CD4-positive, alpha-beta T cell treated with Interleukin-10 for 1 hour (primary cell): Measurements from ENCODE around the gene HPD.
A peak's percentile ranks its signal among the peaks of the same experiment; 100 is the strongest.
"Not testable (repeated sequence)": the region's sequence is repeated elsewhere in the genome, so short reads cannot be mapped to it uniquely, and the experiment has no call there.

Source experiments
- DNase-seq: peaks from one replicate; pipeline ENCODE4 v3.0.0-alpha.2; 2020

HPD gene

GRCh38 chr12:121858662-121859572, at the start of gene HPD:
TSS of gene HPD (minus strand) at chr12:121858859. CDS start at chr12:121858823, 36 bp downstream.
- no peak for DNase-seq

- DNase-seq = no peak
Observed at GRCh38 chr12:121905746-121906145, 47.1 kb upstream of the HPD start.

GRCh38 chr12:121903202-121903601, 44.5 kb upstream of the HPD start:
- no peak for DNase-seq

DNA sequence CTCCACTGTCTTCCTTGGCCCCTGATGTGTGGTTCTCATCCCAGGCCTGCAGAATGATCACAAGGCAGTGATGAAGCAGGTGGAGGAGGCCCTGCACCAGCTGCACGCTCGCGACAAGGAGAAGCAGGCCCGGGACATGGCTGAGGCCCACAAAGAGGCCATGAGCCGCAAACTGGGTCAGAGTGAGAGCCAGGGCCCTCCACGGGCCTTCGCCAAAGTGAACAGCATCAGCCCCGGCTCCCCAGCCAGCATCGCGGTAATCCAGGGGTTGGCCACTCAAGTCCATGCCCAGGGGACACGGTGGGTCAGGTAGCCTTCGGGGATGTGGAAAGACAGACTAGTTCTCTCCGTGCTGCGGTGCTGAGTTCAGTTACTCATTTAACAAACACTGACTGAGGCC, 40.9 kb upstream of the HPD start:
- DNase-seq = no peak

GRCh38 chr12:121898287-121898686, 39.6 kb upstream of the HPD start:
- DNase-seq = no peak

DNA sequence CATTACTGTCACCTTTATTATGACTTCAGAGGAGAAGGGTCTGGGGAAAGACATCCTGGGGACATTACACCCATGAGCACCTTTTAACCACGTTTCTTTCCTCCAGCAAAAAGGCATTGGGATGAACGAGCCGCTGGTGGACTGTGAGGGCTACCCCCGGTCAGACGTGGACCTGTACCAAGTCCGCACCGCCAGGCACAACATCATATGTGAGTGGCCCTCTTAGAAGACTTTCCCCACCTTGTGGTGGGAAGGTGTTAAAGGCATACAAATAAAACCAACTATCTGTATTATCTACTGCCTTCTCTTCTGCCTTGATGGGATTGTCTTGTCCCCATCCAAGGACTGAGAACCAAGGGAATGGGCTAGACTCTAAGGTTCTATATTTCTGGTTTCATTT, 36.0 kb upstream of the HPD start:
- no peak for DNase-seq

- DNase-seq = no peak
Observed at GRCh38 chr12:121893961-121894460, 35.4 kb upstream of the HPD start.

DNA sequence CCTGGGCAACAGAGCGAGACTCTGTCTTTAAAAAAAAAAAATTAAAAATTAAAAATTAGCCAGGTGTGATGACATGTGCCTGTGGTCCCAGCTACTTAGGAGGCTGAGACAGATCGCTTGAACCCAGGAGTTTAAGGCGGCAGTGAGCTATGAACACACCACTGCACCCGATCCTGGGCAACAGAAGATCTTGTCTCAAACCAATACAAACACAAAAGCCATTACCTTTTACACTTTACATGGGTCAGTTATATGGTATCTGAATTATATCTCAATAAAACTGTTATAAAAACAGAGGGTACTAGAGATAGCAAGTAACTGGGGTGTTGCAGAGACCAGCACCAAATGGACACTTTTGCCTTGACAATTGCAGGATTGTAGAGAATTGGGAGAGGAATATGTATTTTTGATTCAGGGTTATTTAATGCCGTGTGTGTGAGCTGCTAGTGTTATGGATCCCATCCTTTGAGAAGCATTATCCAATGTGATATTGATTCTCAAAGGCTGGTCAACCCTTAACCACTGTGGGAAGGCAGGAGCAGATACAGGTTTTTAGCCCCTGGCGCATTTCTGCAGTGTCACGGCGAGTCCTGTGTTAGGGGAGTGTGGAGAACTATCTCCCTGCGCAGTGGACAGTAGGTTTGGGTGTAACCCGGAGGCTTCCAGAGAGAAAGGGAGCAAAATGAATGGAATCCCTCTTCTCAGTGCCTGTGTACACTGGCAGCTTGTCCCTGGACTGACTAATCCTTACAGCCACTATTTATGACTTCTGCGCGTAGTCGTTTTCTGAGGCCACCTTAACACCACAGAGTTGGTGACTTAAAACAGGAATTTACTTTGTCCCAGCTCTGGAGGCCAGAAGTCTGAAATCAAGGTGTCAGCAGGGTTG, 34.3 kb upstream of the HPD start:
- DNase-seq = no peak

DNA sequence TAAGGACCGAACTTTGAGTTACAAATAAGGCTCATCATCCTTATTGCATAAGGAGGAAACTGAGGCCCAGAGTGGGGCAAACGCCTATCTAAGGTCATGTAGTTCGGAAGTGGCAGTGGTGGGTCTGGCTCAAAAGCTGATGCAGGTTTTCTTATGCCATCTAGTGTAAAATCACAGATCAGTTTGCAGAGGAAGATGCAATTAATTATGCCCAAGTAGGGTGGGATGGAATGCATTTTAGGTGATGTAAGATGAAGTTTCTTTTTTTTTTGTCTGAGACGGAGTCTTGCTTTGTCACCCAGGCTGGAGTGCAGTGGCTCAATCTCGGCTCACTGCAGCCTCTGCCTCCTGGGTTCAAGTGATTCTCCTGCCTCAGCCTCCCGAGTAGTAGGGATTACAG, 31.0 kb upstream of the HPD start:
- not testable (repeated sequence) for DNase-seq

GRCh38 chr12:121889274-121889624, 30.6 kb upstream of the HPD start:
- no peak for DNase-seq

GRCh38 chr12:121888478-121889273, 30.0 kb upstream of the HPD start, which contains the start of gene PSMD9:
TSS of gene PSMD9 (plus strand) at chr12:121888790. CDS start at chr12:121888857, 67 bp downstream.
- peak; percentile 98 for DNase-seq

- no peak for DNase-seq
Observed at GRCh38 chr12:121888083-121888477, 29.4 kb upstream of the HPD start.

DNA sequence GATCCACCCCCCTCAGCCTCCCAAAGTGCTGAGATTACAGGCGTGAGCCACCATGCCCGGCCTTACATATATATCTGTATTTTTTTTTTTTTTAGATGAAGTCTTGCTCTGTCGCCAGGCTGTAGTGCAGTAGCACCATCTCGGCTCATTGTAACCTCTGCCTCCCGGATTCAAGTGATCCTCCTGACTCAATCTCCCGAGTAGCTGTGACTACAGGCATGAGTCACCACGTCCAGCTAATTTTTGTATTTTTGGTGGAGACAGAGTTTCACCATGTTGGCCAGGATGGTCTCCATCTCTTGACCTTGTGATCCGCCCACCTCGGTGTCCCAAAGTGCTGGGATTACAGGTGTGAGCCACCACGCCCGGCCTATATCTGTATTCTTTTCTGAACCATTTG, 26.5 kb upstream of the HPD start:
- not testable (repeated sequence) for DNase-seq

DNA sequence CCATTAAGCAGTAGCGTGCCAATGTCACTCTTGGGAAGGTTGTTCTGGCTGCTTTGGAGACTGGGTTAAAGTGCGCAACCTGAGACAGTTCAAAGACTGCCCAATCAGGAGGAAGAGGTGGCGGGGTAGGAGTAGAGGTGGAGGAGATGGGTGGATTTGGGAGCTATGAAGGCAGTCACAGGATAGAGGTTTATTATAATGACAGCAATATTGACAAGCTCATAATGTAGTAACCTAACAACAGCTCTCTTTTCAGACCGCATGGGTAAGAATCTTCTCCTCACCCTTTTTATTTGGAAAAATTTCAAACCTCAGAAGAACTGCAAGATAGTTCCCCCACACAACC, 24.6 kb upstream of the HPD start:
- DNase-seq = no peak

- DNase-seq = not testable (repeated sequence)
Observed at GRCh38 chr12:121876080-121876447, 17.4 kb upstream of the HPD start.

GRCh38 chr12:121875582-121875981, 16.9 kb upstream of the HPD start:
- no peak for DNase-seq

DNA sequence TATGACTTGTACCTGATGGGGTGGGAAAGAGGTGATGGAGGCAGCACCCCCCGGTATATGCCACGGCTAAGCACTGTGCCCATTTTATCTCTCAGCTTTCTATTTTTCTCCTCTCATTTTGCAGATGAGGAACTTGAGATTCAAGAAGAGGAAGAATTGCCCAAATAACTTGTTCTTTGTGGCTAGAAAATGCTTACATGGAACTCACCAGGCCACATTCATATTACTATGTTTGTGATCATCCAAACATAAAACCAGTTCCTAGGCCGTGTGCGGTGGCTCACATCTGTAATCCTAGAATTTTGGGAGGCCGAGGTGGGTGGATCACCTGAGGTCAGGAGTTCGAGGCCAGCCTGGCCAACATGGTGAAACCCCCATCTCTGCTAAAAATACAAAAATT, 15.4 kb upstream of the HPD start:
- no peak for DNase-seq

DNA sequence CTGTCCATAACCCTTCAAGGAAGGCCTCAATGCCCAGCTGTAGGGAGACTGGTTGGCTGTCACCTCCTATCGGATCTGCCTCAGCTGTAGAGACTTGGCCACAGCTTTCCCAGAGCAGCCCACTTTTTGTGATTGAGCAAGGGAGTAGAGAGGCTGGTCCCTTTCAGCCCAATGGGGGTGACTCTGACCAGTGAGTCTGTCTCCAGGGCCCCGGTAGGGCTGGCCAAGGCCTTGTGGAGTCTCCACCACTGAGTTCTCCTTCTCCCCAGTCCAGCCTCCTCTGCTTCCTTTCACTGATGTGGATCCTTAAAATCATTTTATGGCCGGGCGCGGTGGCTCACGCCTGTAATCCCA, 14.5 kb upstream of the HPD start:
- no peak for DNase-seq

DNA sequence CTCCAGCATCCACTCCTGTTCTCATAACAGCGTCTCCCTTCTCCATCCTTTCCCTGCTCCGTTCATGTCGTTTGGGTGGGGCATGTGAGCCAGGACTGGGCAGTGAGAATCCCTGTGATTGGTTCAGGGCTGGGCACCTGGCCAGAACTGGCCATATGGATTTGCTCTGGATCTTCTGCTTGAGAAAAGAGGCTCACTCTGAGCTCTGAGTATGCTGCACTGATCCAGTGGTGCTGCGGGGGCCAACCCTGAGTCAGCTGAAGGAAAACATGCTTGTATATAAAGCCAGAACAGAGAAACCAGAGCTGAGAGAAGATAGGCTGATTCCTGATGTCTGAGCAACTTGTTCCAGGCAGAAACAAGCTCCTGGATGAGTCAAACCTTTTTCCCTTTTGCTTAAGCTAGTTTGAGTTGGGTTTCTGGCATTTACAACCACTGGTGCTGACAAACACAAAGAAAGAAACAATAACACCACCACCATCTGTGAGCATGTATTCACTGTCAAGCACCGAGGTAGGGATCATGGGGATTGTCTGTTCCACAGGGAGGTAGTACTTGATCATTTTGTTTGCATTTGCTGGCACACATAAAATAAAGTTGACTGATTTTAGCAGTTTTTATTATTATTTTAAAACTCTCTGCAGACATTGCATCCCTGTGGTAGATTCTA, 14.0 kb upstream of the HPD start:
- DNase-seq = no peak

DNA sequence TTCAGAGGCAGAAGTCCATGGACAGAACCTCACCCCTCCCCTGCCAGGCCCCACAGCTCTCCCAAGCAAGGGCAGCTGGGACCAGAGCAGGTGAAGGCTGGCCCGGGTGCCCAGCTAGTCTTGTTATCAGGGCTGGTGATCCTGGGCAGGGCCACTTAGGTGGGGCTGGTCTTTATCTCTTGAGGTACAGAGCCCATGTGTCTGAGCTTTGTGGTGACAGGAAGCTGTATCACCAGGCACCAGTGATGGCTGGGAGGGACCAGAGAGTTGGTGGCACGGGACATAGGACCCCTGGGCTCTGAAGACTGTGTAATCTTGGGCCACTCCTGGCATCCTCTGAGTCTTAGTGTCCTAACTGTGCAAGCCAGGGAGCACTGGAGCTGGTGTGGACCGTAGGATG, 12.8 kb upstream of the HPD start:
- no peak for DNase-seq

- DNase-seq = not testable (repeated sequence)
Observed at GRCh38 chr12:121869229-121869628, 10.6 kb upstream of the HPD start.

DNA sequence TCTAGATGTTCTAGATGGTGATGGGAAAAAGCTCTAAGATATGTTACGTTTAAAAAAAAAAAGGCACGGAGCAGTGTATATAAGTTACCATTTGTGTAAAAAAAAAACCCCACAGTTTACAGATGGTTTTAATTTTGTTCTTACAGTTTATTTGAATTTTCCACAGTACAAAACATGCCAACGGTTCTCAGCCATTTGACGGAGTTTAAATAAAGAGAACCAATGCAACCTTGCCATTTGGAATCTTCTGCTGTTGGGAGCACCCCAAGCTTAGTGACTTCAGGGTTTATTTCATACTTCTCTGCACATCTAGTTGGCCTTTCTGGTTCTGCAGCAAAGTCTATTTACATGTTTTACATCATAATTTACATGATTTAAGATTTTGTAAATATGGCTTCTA, 7.7 kb upstream of the HPD start:
- no peak for DNase-seq
